K562 (cell line): ENCODE data around the gene PDE1C. TPM values are rescaled to one million over a fixed set of nuclear protein-coding genes. Genes with fewer than 3 reads are reported as not detected.

Source experiments
- ATAC-seq: fragments of 200-7000 bp; cut with Tn5 transposase; 3 replicates; pipeline ENCODE4 v1.9.1; 2020; ENCODE audit warnings: moderate library complexity
- BruUV-seq: library from RNA; stranded (reverse); fragments of 400-500 nt; replicated peaks from 2 replicates; lab custom pipeline; 2021; lab: Mats Ljungman, UMichigan
- CTCF ChIA-PET: fragments of 300-600 bp; formaldehyde crosslinking; extraction: SDS; loops from one replicate; lab custom pipeline; 2021; ENCODE audit warnings: low intra/inter-chr PET ratio; lab: Yijun Ruan, JAX
- POLR2A ChIA-PET: fragments of 300-600, 350-650 bp; sonication (Branson Sonifier 250); formaldehyde crosslinking; extraction: SDS; loops from one replicate; lab custom pipeline; 2021; ENCODE audit warnings: antibody characterized with exemption, inconsistent platforms; lab: Yijun Ruan, JAX
- DNase-seq, 4 experiments: peaks; one replicate each; pipeline versions ENCODE4 v3.0.0 to v3.0.0-alpha.2; 2011 to 2018; ENCODE audit warnings: low spot score in 3 of 4, mixed read lengths in 3 of 4; ENCODE audit errors: extremely low read depth in 1 of 4
- FAIRE-seq: peaks from 2 replicates; lab custom pipeline; 2011; peaks lifted over from hg19 to GRCh38; lab: Jason Lieb, UNC
- H2AFZ ChIP-seq: 2 replicates; pipeline ENCODE4 v1.6.0; 2011; ENCODE audit warnings: low read depth, low read length, control low read depth, inconsistent platforms
- H3K27ac ChIP-seq: fragments of 200-600 bp; 3 replicates; pipeline ENCODE4 v1.8.0; 2011; ENCODE audit warnings: low read depth, mild to moderate bottlenecking, control low read depth, inconsistent platforms, low read length, moderate library complexity, mixed read lengths; ENCODE audit errors: extremely low read depth
- H3K27me3 ChIP-seq, 2 experiments: fragments of 300-600 bp in 1 of 2; 2 replicates in 1 of 2; 3 replicates in 1 of 2; pipeline versions ENCODE4 v1.6.0 to v1.8.0; 2011; ENCODE audit warnings: inconsistent platforms in 2 of 2, low read length in 2 of 2, mild to moderate bottlenecking in 1 of 2, mixed read lengths in 1 of 2, moderate library complexity in 1 of 2; ENCODE audit not compliant: control insufficient read depth in 2 of 2, insufficient read depth in 2 of 2
- H3K36me3 ChIP-seq: fragments of 300-600 bp; 3 replicates; pipeline ENCODE4 v1.8.0; 2011; ENCODE audit warnings: mild to moderate bottlenecking, low read length, inconsistent platforms; ENCODE audit not compliant: control insufficient read depth, insufficient read depth
- H3K4me1 ChIP-seq, 2 experiments: fragments of 200-600 bp in 1 of 2; replicated peaks in 1 of 2; 2 replicates in 1 of 2; 3 replicates in 1 of 2; pipeline versions ENCODE4 v1.5.1 to v1.8.0; 2011; ENCODE audit warnings: inconsistent platforms in 2 of 2, low read length in 2 of 2, mild to moderate bottlenecking in 1 of 2, mixed read lengths in 1 of 2, moderate library complexity in 1 of 2; ENCODE audit not compliant: control insufficient read depth in 2 of 2, insufficient read depth in 2 of 2
- H3K4me2 ChIP-seq: 2 replicates; pipeline ENCODE4 v1.6.1; 2011; ENCODE audit warnings: low read length, control low read depth, inconsistent platforms, mixed read lengths; ENCODE audit not compliant: insufficient read depth
- H3K4me3 ChIP-seq: fragments of 200-600 bp; sonication (generic), shearing (Covaris generic); 2 replicates; pipeline ENCODE4 v1.5.1; 2016; ENCODE audit warnings: control low read depth, inconsistent platforms
- H3K79me2 ChIP-seq: fragments of 200-600 bp; 3 replicates; pipeline ENCODE4 v1.8.0; 2011; ENCODE audit warnings: low read length, inconsistent platforms; ENCODE audit not compliant: control insufficient read depth, insufficient read depth
- H3K9ac ChIP-seq, 2 experiments: 2 replicates each; pipeline versions ENCODE4 v1.6.0 to v1.6.1; 2011; ENCODE audit warnings: low read depth in 2 of 2, low read length in 2 of 2, control low read depth in 1 of 2, inconsistent platforms in 1 of 2, mild to moderate bottlenecking in 1 of 2, mixed read lengths in 1 of 2; ENCODE audit not compliant: insufficient read depth in 1 of 2
- H3K9me1 ChIP-seq: one replicate; pipeline ENCODE4 v1.6.0; 2011; ENCODE audit warnings: inconsistent platforms, mild to moderate bottlenecking, low read length, moderate library complexity; ENCODE audit not compliant: control insufficient read depth, insufficient read depth
- H3K9me3 ChIP-seq: replicated peaks from 2 replicates; pipeline ENCODE4 v1.5.1; 2011; ENCODE audit warnings: low read depth, low read length, inconsistent platforms; ENCODE audit not compliant: control insufficient read depth, insufficient read depth
- H4K20me1 ChIP-seq: replicated peaks from 2 replicates; pipeline ENCODE4 v1.6.1; 2011; ENCODE audit warnings: low read length, inconsistent platforms, mixed read lengths; ENCODE audit not compliant: control insufficient read depth, insufficient read depth
- CREB3 ChIP-seq: fragments of 450-650 bp; conservative IDR thresholded peaks from 2 replicates; pipeline ENCODE4 v1.6.1; 2016; ENCODE audit warnings: missing genetic modification characterization, low read depth, mild to moderate bottlenecking, missing compliant biosample characterization, moderate library complexity
- HDGF ChIP-seq: fragments of 450-650 bp; IDR thresholded peaks from 2 replicates; pipeline ENCODE4 v1.6.1; 2016
- HMBOX1 ChIP-seq: sonication (generic); IDR thresholded peaks from 2 replicates; pipeline ENCODE4 v1.6.1; 2016
- MED1 ChIP-seq: sonication (generic); formaldehyde crosslinking; IDR thresholded peaks from 2 replicates; pipeline ENCODE4 v1.8.1; 2023; ENCODE audit warnings: missing genetic modification reagents, borderline replicate concordance
- PURB ChIP-seq: sonication (generic); formaldehyde crosslinking; IDR thresholded peaks from 2 replicates; pipeline ENCODE4 v1.9.0; 2021; ENCODE audit warnings: low read depth, mild to moderate bottlenecking, missing genetic modification reagents
- THRAP3 ChIP-seq: fragments of 450-650 bp; IDR thresholded peaks from 2 replicates; pipeline ENCODE4 v1.6.1; 2016; ENCODE audit warnings: mild to moderate bottlenecking, inconsistent platforms, borderline replicate concordance
- TSC22D4 ChIP-seq: fragments of 450-650 bp; IDR thresholded peaks from 2 replicates; pipeline ENCODE4 v1.6.1; 2016; ENCODE audit warnings: missing genetic modification characterization, missing biosample characterization, control low read depth
- YBX1 ChIP-seq: fragments of 450-650 bp; IDR thresholded peaks from 2 replicates; pipeline ENCODE4 v1.7.1; 2016; ENCODE audit warnings: mild to moderate bottlenecking
- ZBED1 ChIP-seq: IDR thresholded peaks from 2 replicates; pipeline ENCODE4 v1.6.1; 2014
- ZNF444 ChIP-seq: fragments of 250-450 bp; sonication (Bioruptor Pico); IDR thresholded peaks from 2 replicates; pipeline ENCODE4 v1.4.0; 2020; ENCODE audit warnings: mild to moderate bottlenecking, moderate library complexity
- ZSCAN32 ChIP-seq: fragments of 450-650 bp; formaldehyde crosslinking; IDR thresholded peaks from 2 replicates; pipeline ENCODE4 v1.4.0; 2020; ENCODE audit warnings: mild to moderate bottlenecking, moderate library complexity
- WGBS: fragments of 100-300 bp; shearing (Covaris generic); methylation state at CpG from one replicate; pipeline ENCODE4 v1.1.6; 2016; ENCODE audit warnings: low coverage, mixed read lengths; ENCODE audit not compliant: insufficient coverage; ENCODE audit errors: missing lambda C conversion rate; 5-methylcytosine and 5-hydroxymethylcytosine counted together
- in situ Hi-C: fragments of 300-500 bp; cut with MboI; formaldehyde crosslinking; loops from 4 replicates; pipeline ENCODE4 v1.15.0; 2018; ENCODE audit warnings: inconsistent platforms, mixed read lengths
- intact Hi-C: fragments of 100-400 bp; cut with micrococcal nuclease; formaldehyde crosslinking; loops from 2 replicates; pipeline ENCODE4 v1.14.2; 2022
- polyA plus RNA-seq, 8 experiments: library from polyadenylated mRNA; depleted of rRNA in 4 of 8; stranded (reverse) in 5 of 8; unstranded in 3 of 8; fragments of >200 nt; fragmentation: Nextera tagmentation in 2 of 8; fragmentation: Illumina TruSeq in 1 of 8; extraction: Ambion mirVana in 2 of 8; extraction: Trizol in 1 of 8; gene quantifications; 2 replicates each; pipeline versions ENCODE4 v1.2.1 to v1.2.3, GENCODE V29; 2011 to 2014; ENCODE audit warnings: inconsistent platforms in 1 of 8, missing spikeins in 1 of 8
- total RNA-seq, 7 experiments: library from RNA; depleted of rRNA in 6 of 7; stranded (reverse); fragments of >200 nt in 6 of 7; fragmentation: Illumina TruSeq in 2 of 7; extraction: Trizol in 2 of 7; gene quantifications; 2 replicates each; pipeline versions ENCODE4 v1.2.1 to v1.2.3, GENCODE V29; 2011 to 2021; ENCODE audit warnings: low replicate concordance in 1 of 7
- TF ChIP-seq, protein P1 (sequence below), 3 experiments: fragments of 200-800 bp in 1 of 3; sonication (Bioruptor generic) in 1 of 3; sonication (generic) in 1 of 3; formaldehyde crosslinking in 1 of 3; IDR thresholded peaks; 2 replicates each; pipeline versions ENCODE4 v1.6.1 to v1.8.0; 2016 to 2022; ENCODE audit warnings: mild to moderate bottlenecking in 2 of 3, missing compliant biosample characterization in 2 of 3, missing genetic modification characterization in 2 of 3, missing genetic modification reagents in 1 of 3
- TF ChIP-seq, protein P2 (sequence below): fragments of 450-650 bp; IDR thresholded peaks from 2 replicates; pipeline ENCODE4 v1.6.1; 2018; ENCODE audit not compliant: partially characterized antibody
- TF ChIP-seq, protein P3 (sequence below): IDR thresholded peaks from 2 replicates; pipeline ENCODE4 v1.6.1; 2014; ENCODE audit warnings: antibody characterized with exemption

The PDE1C gene
- total and polyA plus RNA-seq, 9 of the 15 experiments (the other 6 are each of a cell fraction or from before 2014, with no cell fraction given) = under 0.01 to 0.01 TPM; not detected in 7

GRCh38 chr7:31786326-31786725 is 283.9 kb downstream of the PDE1C start (continued):
- no peak for TF ChIP-seq HMBOX1
- no peak for TF ChIP-seq THRAP3

GRCh38 chr7:31785101-31785500 is 285.1 kb downstream of the PDE1C start:
- H3K27me3 ChIP-seq = no peaks in the 10 kb centered on the region
- in situ Hi-C loops (no loop called here), intact Hi-C loops (no loop called here)
- no peak overlapping the region for H2AFZ ChIP-seq
- no peak overlapping the region for H3K9ac ChIP-seq
- H3K27ac ChIP-seq = no peak overlapping the region
- WGBS = 0% methylated on average over 2 of the region's 2 CpGs
- no peaks in the 10 kb centered on the region for H3K4me1 ChIP-seq
- no peaks in the 10 kb centered on the region for H4K20me1 ChIP-seq
- no peaks in the 10 kb centered on the region for H3K79me2 ChIP-seq
- ChIA-PET POLR2A (no interaction called here), CTCF (no interaction called here)
- no peaks in the 10 kb centered on the region for H3K9me1 ChIP-seq
- H3K4me2 ChIP-seq = no peak overlapping the region
- no peak overlapping the region for H3K4me3 ChIP-seq
- no peak for DNase-seq
- no peaks in the 10 kb centered on the region for H3K9me3 ChIP-seq
- BruUV-seq = no TSS peak
- no peak for ATAC-seq
- H3K36me3 ChIP-seq = no peaks in the 10 kb centered on the region
- no peak for FAIRE-seq
- no peak for TF ChIP-seq ZBED1
- TF ChIP-seq, protein P1, sequence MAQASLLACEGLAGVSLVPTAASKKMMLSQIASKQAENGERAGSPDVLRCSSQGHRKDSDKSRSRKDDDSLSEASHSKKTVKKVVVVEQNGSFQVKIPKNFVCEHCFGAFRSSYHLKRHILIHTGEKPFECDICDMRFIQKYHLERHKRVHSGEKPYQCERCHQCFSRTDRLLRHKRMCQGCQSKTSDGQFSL (CRISPR knock-in tag; IDR thresholded peaks at IDR 0.05) = no peak
- TF ChIP-seq, protein P1 (tag; IDR thresholded peaks at IDR 0.05) = no peak
- TF ChIP-seq PURB (CRISPR knock-in tag) = no peak
- TF ChIP-seq, protein P2, sequence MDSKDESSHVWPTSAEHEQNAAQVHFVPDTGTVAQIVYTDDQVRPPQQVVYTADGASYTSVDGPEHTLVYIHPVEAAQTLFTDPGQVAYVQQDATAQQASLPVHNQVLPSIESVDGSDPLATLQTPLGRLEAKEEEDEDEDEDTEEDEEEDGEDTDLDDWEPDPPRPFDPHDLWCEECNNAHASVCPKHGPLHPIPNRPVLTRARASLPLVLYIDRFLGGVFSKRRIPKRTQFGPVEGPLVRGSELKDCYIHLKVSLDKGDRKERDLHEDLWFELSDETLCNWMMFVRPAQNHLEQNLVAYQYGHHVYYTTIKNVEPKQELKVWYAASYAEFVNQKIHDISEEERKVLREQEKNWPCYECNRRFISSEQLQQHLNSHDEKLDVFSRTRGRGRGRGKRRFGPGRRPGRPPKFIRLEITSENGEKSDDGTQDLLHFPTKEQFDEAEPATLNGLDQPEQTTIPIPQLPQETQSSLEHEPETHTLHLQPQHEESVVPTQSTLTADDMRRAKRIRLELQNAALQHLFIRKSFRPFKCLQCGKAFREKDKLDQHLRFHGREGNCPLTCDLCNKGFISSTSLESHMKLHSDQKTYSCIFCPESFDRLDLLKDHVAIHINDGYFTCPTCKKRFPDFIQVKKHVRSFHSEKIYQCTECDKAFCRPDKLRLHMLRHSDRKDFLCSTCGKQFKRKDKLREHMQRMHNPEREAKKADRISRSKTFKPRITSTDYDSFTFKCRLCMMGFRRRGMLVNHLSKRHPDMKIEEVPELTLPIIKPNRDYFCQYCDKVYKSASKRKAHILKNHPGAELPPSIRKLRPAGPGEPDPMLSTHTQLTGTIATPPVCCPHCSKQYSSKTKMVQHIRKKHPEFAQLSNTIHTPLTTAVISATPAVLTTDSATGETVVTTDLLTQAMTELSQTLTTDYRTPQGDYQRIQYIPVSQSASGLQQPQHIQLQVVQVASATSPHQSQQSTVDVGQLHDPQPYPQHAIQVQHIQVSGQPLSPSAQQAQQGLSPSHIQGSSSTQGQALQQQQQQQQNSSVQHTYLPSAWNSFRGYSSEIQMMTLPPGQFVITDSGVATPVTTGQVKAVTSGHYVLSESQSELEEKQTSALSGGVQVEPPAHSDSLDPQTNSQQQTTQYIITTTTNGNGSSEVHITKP = no peak
- no peak for TF ChIP-seq HDGF
- no peak for TF ChIP-seq ZSCAN32 (CRISPR knock-in tag)
- no peak for TF ChIP-seq ZNF444 (CRISPR knock-in tag)
- no peak for TF ChIP-seq TSC22D4 (tag)
- no peak for TF ChIP-seq CREB3 (tag)
- TF ChIP-seq, protein P3, sequence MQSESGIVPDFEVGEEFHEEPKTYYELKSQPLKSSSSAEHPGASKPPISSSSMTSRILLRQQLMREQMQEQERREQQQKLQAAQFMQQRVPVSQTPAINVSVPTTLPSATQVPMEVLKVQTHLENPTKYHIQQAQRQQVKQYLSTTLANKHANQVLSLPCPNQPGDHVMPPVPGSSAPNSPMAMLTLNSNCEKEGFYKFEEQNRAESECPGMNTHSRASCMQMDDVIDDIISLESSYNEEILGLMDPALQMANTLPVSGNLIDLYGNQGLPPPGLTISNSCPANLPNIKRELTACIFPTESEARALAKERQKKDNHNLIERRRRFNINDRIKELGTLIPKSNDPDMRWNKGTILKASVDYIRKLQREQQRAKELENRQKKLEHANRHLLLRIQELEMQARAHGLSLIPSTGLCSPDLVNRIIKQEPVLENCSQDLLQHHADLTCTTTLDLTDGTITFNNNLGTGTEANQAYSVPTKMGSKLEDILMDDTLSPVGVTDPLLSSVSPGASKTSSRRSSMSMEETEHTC = no peak
- no peak for TF ChIP-seq MED1
- no peak for TF ChIP-seq YBX1
